HAP-1 (cell line): Measurements from ENCODE around the gene PEX10.

Source experiments
- DNase-seq, 2 experiments: peaks; one replicate each; pipeline ENCODE4 v3.0.0-alpha.2; 2016 to 2020; ENCODE audit warnings: low spot score in 2 of 2
- H3K27me3 ChIP-seq: fragments of 250-450 bp; sonication (Bioruptor Pico); 2 replicates; pipeline ENCODE4 v1.5.1; 2020; ENCODE audit warnings: low read depth, mild to moderate bottlenecking, moderate library complexity
- H3K36me3 ChIP-seq: fragments of 250-450 bp; sonication (Bioruptor Pico); replicated peaks from 2 replicates; pipeline ENCODE4 v1.5.1; 2020; ENCODE audit warnings: mild to moderate bottlenecking
- H3K4me1 ChIP-seq: fragments of 250-450 bp; sonication (Bioruptor Pico); 2 replicates; pipeline ENCODE4 v1.5.1; 2020; ENCODE audit warnings: mild to moderate bottlenecking
- H3K4me3 ChIP-seq: fragments of 250-450 bp; sonication (Bioruptor Pico); 2 replicates; pipeline ENCODE4 v1.5.1; 2020; ENCODE audit warnings: mild to moderate bottlenecking, moderate library complexity
- H3K9me3 ChIP-seq: fragments of 250-450 bp; sonication (Bioruptor Pico); 2 replicates; pipeline ENCODE4 v1.5.1; 2020; ENCODE audit warnings: mild to moderate bottlenecking, moderate library complexity
- in situ Hi-C: fragments of 300-500 bp; cut with MboI; formaldehyde crosslinking; loops from 3 replicates; pipeline ENCODE4 v1.14.3; 2020; ENCODE audit warnings: low sequenced_read_pairs, inconsistent platforms, mixed read lengths

Gene PEX10

GRCh38 chr1:2413495-2414296 lies 1.3 kb upstream of the PEX10 start:
- Histone ChIP-seq H3K4me3 (peak overlapping the region; percentile 78), H3K4me1 (peaks cover 13% of the 10 kb centered on the region), H3K27me3 (peaks cover 13% of the 10 kb centered on the region), H3K36me3 (peaks cover 20% of the 10 kb centered on the region), H3K9me3 (no peaks in the 10 kb centered on the region)
- in situ Hi-C loops = loop anchor here (5.0 to 10.0 kb wide), 2 partner anchors 134 to 171 kb away; partner anchors contain the start of gene PRXL2B
- peak; percentile 26 to 61 for DNase-seq

GRCh38 chr1:2412773-2413494 lies 570 bp upstream of the PEX10 start:
- peak; percentile 15 to 50 for DNase-seq

GRCh38 chr1:2411801-2412394 lies 466 bp downstream of the PEX10 start:
- H3K36me3 ChIP-seq = peaks cover 34% of the 10 kb centered on the region
- in situ Hi-C loops = loop anchor here (5.0 to 10.0 kb wide), 2 partner anchors 135 to 173 kb away; partner anchors contain the start of gene PRXL2B
- H3K4me3 ChIP-seq = peak overlapping the region; percentile 78
- H3K4me1 ChIP-seq = peaks cover 13% of the 10 kb centered on the region
- peak in 1 of 2 experiments; percentile 41 for DNase-seq
- H3K9me3 ChIP-seq = no peaks in the 10 kb centered on the region
- H3K27me3 ChIP-seq = no peaks in the 10 kb centered on the region

More at GRCh38 chr1:2412773-2413494, 570 bp upstream of the PEX10 start:
- peaks cover 13% of the 10 kb centered on the region for H3K4me1 ChIP-seq
- peaks cover 27% of the 10 kb centered on the region for H3K36me3 ChIP-seq
- in situ Hi-C loops = loop anchor here (5.0 to 10.0 kb wide), 2 partner anchors 134 to 172 kb away; partner anchors contain the start of gene PRXL2B
- peaks cover 6% of the 10 kb centered on the region for H3K27me3 ChIP-seq
- no peaks in the 10 kb centered on the region for H3K9me3 ChIP-seq
- H3K4me3 ChIP-seq = peak overlapping the region; percentile 78

- Histone ChIP-seq H3K4me1 (peaks cover 13% of the 10 kb centered on the region), H3K4me3 (no peak overlapping the region), H3K36me3 (peaks cover 53% of the 10 kb centered on the region), H3K27me3 (no peaks in the 10 kb centered on the region), H3K9me3 (no peaks in the 10 kb centered on the region)
- DNase-seq = no peak
- in situ Hi-C loops = loop anchor here (5.0 to 10.0 kb wide), 2 partner anchors 138 to 175 kb away; partner anchors contain the start of gene PRXL2B
These were observed 2.6 kb downstream of the PEX10 start for GRCh38 chr1:2409745-2410144.

GRCh38 chr1:2408859-2409276 lies 3.5 kb downstream of the PEX10 start:
- Histone ChIP-seq H3K4me3 (no peak overlapping the region), H3K36me3 (peaks cover 62% of the 10 kb centered on the region), H3K4me1 (peaks cover 5% of the 10 kb centered on the region), H3K27me3 (no peaks in the 10 kb centered on the region), H3K9me3 (no peaks in the 10 kb centered on the region)
- DNase-seq = no peak
- in situ Hi-C loops = no loop called here

GRCh38 chr1:2408456-2408855 lies 3.9 kb downstream of the PEX10 start:
- Histone ChIP-seq H3K27me3 (no peaks in the 10 kb centered on the region), H3K9me3 (no peaks in the 10 kb centered on the region), H3K36me3 (peaks cover 66% of the 10 kb centered on the region), H3K4me1 (peaks cover under 1% of the 10 kb centered on the region), H3K4me3 (no peak overlapping the region)
- no peak for DNase-seq
- in situ Hi-C loops = no loop called here

- no peaks in the 10 kb centered on the region for H3K27me3 ChIP-seq
- peaks cover 71% of the 10 kb centered on the region for H3K36me3 ChIP-seq
- no peak for DNase-seq
- no peak overlapping the region for H3K4me3 ChIP-seq
- in situ Hi-C loops = no loop called here
- no peaks in the 10 kb centered on the region for H3K9me3 ChIP-seq
- H3K4me1 ChIP-seq = no peaks in the 10 kb centered on the region; the same call in 1 of the 2 replicates
These were observed 4.4 kb downstream of the PEX10 start for GRCh38 chr1:2407991-2408275.

GRCh38 chr1:2407166-2407990 lies 5.0 kb downstream of the PEX10 start:
- Histone ChIP-seq H3K4me3 (no peak overlapping the region), H3K27me3 (no peaks in the 10 kb centered on the region), H3K36me3 (peaks cover 76% of the 10 kb centered on the region), H3K4me1 (no peaks in the 10 kb centered on the region; the same call in 1 of the 2 replicates), H3K9me3 (no peaks in the 10 kb centered on the region)
- in situ Hi-C loops = no loop called here
- no peak for DNase-seq

GRCh38 chr1:2406451-2407041 lies 5.8 kb downstream of the PEX10 start:
- Histone ChIP-seq H3K27me3 (no peaks in the 10 kb centered on the region), H3K36me3 (peaks cover 82% of the 10 kb centered on the region), H3K4me3 (no peak overlapping the region), H3K4me1 (no peaks in the 10 kb centered on the region; the same call in 1 of the 2 replicates), H3K9me3 (no peaks in the 10 kb centered on the region)
- peak in 1 of 2 experiments; percentile 23 for DNase-seq
- in situ Hi-C loops = no loop called here

- H3K36me3 ChIP-seq = peaks cover 86% of the 10 kb centered on the region
These were observed 6.6 kb downstream of the PEX10 start for GRCh38 chr1:2405588-2406295.

GRCh38 chr1:2404890-2405511 lies 7.4 kb downstream of the PEX10 start:
- in situ Hi-C loops = no loop called here
- H3K9me3 ChIP-seq = no peaks in the 10 kb centered on the region
- no peaks in the 10 kb centered on the region for H3K27me3 ChIP-seq
- peak in 1 of 2 experiments; percentile 13 for DNase-seq
- H3K36me3 ChIP-seq = peaks cover 88% of the 10 kb centered on the region
- H3K4me3 ChIP-seq = no peak overlapping the region
- no peaks in the 10 kb centered on the region for H3K4me1 ChIP-seq

More at GRCh38 chr1:2405588-2406295, 6.6 kb downstream of the PEX10 start:
- no peak for DNase-seq
- in situ Hi-C loops = no loop called here
- no peaks in the 10 kb centered on the region for H3K9me3 ChIP-seq
- H3K27me3 ChIP-seq = no peaks in the 10 kb centered on the region
- H3K4me3 ChIP-seq = no peak overlapping the region
- no peaks in the 10 kb centered on the region for H3K4me1 ChIP-seq
